Duodenal mucosa (tissue), 2 donors: ENCODE data around the gene JUP.
A peak's percentile ranks its signal among the peaks of the same experiment; 100 is the strongest.

ENCODE experiments used
- H3K27ac ChIP-seq: one replicate; pipeline ENCODE4 v1.7.0; 2013; ENCODE audit warnings: low read depth, low read length
- H3K27me3 ChIP-seq, 2 donors: one replicate each; pipeline ENCODE4 v1.7.0; 2013; ENCODE audit warnings: low read length in 2 of 2, control low read depth in 1 of 2; ENCODE audit not compliant: insufficient read depth in 2 of 2, control insufficient read depth in 1 of 2
- H3K36me3 ChIP-seq, 2 donors: one replicate each; pipeline ENCODE4 v1.7.0; 2013; ENCODE audit warnings: low read length in 2 of 2, control low read depth in 1 of 2; ENCODE audit not compliant: insufficient read depth in 2 of 2, control insufficient read depth in 1 of 2
- H3K4me1 ChIP-seq, 2 donors: one replicate each; pipeline ENCODE4 v1.7.0; 2013; ENCODE audit warnings: low read length in 2 of 2, control low read depth in 1 of 2; ENCODE audit not compliant: insufficient read depth in 2 of 2, control insufficient read depth in 1 of 2
- H3K4me3 ChIP-seq, 2 donors: one replicate each; pipeline ENCODE4 v1.7.0; 2013; ENCODE audit warnings: low read length in 2 of 2, low read depth in 1 of 2
- H3K9ac ChIP-seq, 2 donors: one replicate each; pipeline ENCODE4 v1.7.0; 2013; ENCODE audit warnings: low read length in 2 of 2, low read depth in 1 of 2
- H3K9me3 ChIP-seq, 2 donors: one replicate each; pipeline ENCODE4 v1.7.0; 2013; ENCODE audit warnings: low read length in 2 of 2, control low read depth in 1 of 2; ENCODE audit not compliant: control insufficient read depth in 1 of 2

Gene JUP

GRCh38 chr17:41736983-41737679, 49.4 kb downstream of the JUP start:
- Histone ChIP-seq H3K27ac (no peak overlapping the region), H3K27me3 (peaks cover 28 to 37% of the 10 kb centered on the region in 2 donors), H3K4me3 (no peak overlapping the region), H3K9me3 (no peaks in the 10 kb centered on the region), H3K36me3 (no peaks in the 10 kb centered on the region), H3K4me1 (peaks cover 0 to 3% of the 10 kb centered on the region in 2 donors), H3K9ac (no peak overlapping the region)

- Histone ChIP-seq H3K36me3 (no peaks in the 10 kb centered on the region), H3K27me3 (peaks cover 38 to 42% of the 10 kb centered on the region in 2 donors), H3K4me1 (peaks cover 0 to 3% of the 10 kb centered on the region in 2 donors), H3K4me3 (no peak overlapping the region), H3K9ac (no peak overlapping the region), H3K27ac (no peak overlapping the region), H3K9me3 (no peaks in the 10 kb centered on the region)
Measured at GRCh38 chr17:41735744-41736143, 50.8 kb downstream of the JUP start.

- Histone ChIP-seq H3K4me3 (peak overlapping the region; percentile 43 to 53), H3K9ac (no peak overlapping the region), H3K27ac (no peak overlapping the region), H3K4me1 (peaks cover 0 to 3% of the 10 kb centered on the region in 2 donors), H3K27me3 (peaks cover 38 to 42% of the 10 kb centered on the region in 2 donors), H3K9me3 (no peaks in the 10 kb centered on the region), H3K36me3 (no peaks in the 10 kb centered on the region)
Measured at GRCh38 chr17:41734949-41735313, 51.6 kb downstream of the JUP start.

- H3K36me3 ChIP-seq, result no peaks in the 10 kb centered on the region
- H3K27me3 ChIP-seq, result peaks cover 38 to 42% of the 10 kb centered on the region in 2 donors
- peaks cover 0 to 3% of the 10 kb centered on the region in 2 donors for H3K4me1 ChIP-seq
- H3K4me3 ChIP-seq, result peak within 1 kb of the TSS; percentile 43 to 53
- H3K9ac ChIP-seq, result no peak within 1 kb of the TSS
- H3K9me3 ChIP-seq, result no peaks in the 10 kb centered on the region
- no peak within 1 kb of the TSS for H3K27ac ChIP-seq
Measured at GRCh38 chr17:41734139-41734948, 52.2 kb downstream of the JUP start, which contains the start of gene HAP1. TSS of gene HAP1 (minus strand) at chr17:41734643. CDS start at chr17:41734634, 9 bp downstream.

GRCh38 chr17:41733348-41734138, 53.0 kb downstream of the JUP start:
- H3K27me3 ChIP-seq, result peaks cover 38 to 42% of the 10 kb centered on the region in 2 donors

GRCh38 chr17:41731836-41732235, 54.7 kb downstream of the JUP start:
- Histone ChIP-seq H3K27ac (no peak overlapping the region), H3K36me3 (no peaks in the 10 kb centered on the region), H3K9ac (no peak overlapping the region), H3K27me3 (peaks cover 37 to 38% of the 10 kb centered on the region in 2 donors), H3K9me3 (no peaks in the 10 kb centered on the region), H3K4me3 (no peak overlapping the region), H3K4me1 (peaks cover 0 to 3% of the 10 kb centered on the region in 2 donors)

More at GRCh38 chr17:41733348-41734138, 53.0 kb downstream of the JUP start:
- Histone ChIP-seq H3K4me1 (peaks cover 0 to 3% of the 10 kb centered on the region in 2 donors), H3K4me3 (peak overlapping the region; percentile 43 to 53), H3K9ac (no peak overlapping the region), H3K36me3 (no peaks in the 10 kb centered on the region), H3K9me3 (no peaks in the 10 kb centered on the region), H3K27ac (no peak overlapping the region)

GRCh38 chr17:41730479-41730878, 56.0 kb downstream of the JUP start:
- H3K27ac ChIP-seq, result no peak overlapping the region
- peaks cover 0 to 3% of the 10 kb centered on the region in 2 donors for H3K4me1 ChIP-seq
- H3K4me3 ChIP-seq, result no peak overlapping the region
- peaks cover 27 to 34% of the 10 kb centered on the region in 2 donors for H3K27me3 ChIP-seq
- H3K9ac ChIP-seq, result no peak overlapping the region
- no peaks in the 10 kb centered on the region for H3K36me3 ChIP-seq
- H3K9me3 ChIP-seq, result no peaks in the 10 kb centered on the region

GRCh38 chr17:41728056-41728455, 58.5 kb downstream of the JUP start:
- Histone ChIP-seq H3K36me3 (no peaks in the 10 kb centered on the region), H3K9me3 (no peaks in the 10 kb centered on the region), H3K4me1 (no peaks in the 10 kb centered on the region), H3K9ac (no peak overlapping the region), H3K27me3 (peaks cover 12 to 17% of the 10 kb centered on the region in 2 donors), H3K27ac (no peak overlapping the region), H3K4me3 (no peak overlapping the region)

GRCh38 chr17:41725134-41725533, 61.4 kb downstream of the JUP start:
- Histone ChIP-seq H3K4me1 (no peaks in the 10 kb centered on the region), H3K9me3 (no peaks in the 10 kb centered on the region), H3K9ac (no peak overlapping the region), H3K4me3 (no peak overlapping the region), H3K27ac (no peak overlapping the region), H3K27me3 (no peaks in the 10 kb centered on the region), H3K36me3 (no peaks in the 10 kb centered on the region)
